Calu3 (cell line): ENCODE results near the gene SRP68. TPM values are rescaled to one million over a fixed set of nuclear protein-coding genes. Genes with fewer than 3 reads are reported as not detected.
A peak's percentile ranks its signal among the peaks of the same experiment; 100 is the strongest.
"Not testable (repeated sequence)": the region's sequence is repeated elsewhere in the genome, so short reads cannot be mapped to it uniquely, and the experiment has no call there.

ENCODE experiments used
- BruUV-seq: library from RNA; stranded (reverse); fragments of 400-500 nt; replicated peaks from 2 replicates; lab custom pipeline; 2021; lab: Mats Ljungman, UMichigan
- CTCF ChIA-PET: fragments of 300-600 bp; sonication (Branson Sonifier 250); formaldehyde crosslinking; loops from one replicate; lab custom pipeline; 2022; ENCODE audit warnings: antibody characterized with exemption; lab: Charles Lee
- DNase-seq: peaks from one replicate; pipeline ENCODE4 v3.0.0; 2022
- H3K27ac Mint-ChIP-seq: one replicate; pipeline ENCODE4 v1.8.0; 2022; ENCODE audit warnings: mixed read lengths; ENCODE audit not compliant: unreplicated experiment
- H3K27me3 Mint-ChIP-seq: one replicate; pipeline ENCODE4 v1.8.0; 2022; ENCODE audit warnings: mixed read lengths; ENCODE audit not compliant: unreplicated experiment
- H3K36me3 Mint-ChIP-seq: one replicate; pipeline ENCODE4 v1.8.0; 2022; ENCODE audit warnings: mild to moderate bottlenecking, moderate library complexity, mixed read lengths; ENCODE audit not compliant: insufficient read depth, unreplicated experiment
- H3K4me1 Mint-ChIP-seq: one replicate; pipeline ENCODE4 v1.8.0; 2022; ENCODE audit warnings: mild to moderate bottlenecking, low read depth, mixed read lengths; ENCODE audit not compliant: unreplicated experiment
- H3K4me3 Mint-ChIP-seq: one replicate; pipeline ENCODE4 v1.8.0; 2022; ENCODE audit warnings: mild to moderate bottlenecking, low read depth, moderate library complexity, mixed read lengths; ENCODE audit not compliant: unreplicated experiment
- H3K9me3 Mint-ChIP-seq: one replicate; pipeline ENCODE4 v1.8.0; 2022; ENCODE audit warnings: low read depth, mixed read lengths; ENCODE audit not compliant: unreplicated experiment
- intact Hi-C: fragments of 100-400 bp; cut with micrococcal nuclease; formaldehyde crosslinking; loops from one replicate; pipeline ENCODE4 v1.10.0; 2022; ENCODE audit not compliant: unreplicated experiment
- total RNA-seq: library from RNA; stranded (reverse); gene quantifications from 2 replicates; pipeline ENCODE4 v1.2.3, GENCODE V29; 2022
- TF ChIP-seq, protein P1 (sequence below): fragments of 200-600 bp; IDR thresholded peaks from one replicate; pipeline ENCODE4 v1.8.0; 2022; ENCODE audit warnings: antibody characterized with exemption; ENCODE audit not compliant: unreplicated experiment

Gene SRP68
- total RNA-seq, 1 experiment from 2014 or later = 80.7 TPM

DNA sequence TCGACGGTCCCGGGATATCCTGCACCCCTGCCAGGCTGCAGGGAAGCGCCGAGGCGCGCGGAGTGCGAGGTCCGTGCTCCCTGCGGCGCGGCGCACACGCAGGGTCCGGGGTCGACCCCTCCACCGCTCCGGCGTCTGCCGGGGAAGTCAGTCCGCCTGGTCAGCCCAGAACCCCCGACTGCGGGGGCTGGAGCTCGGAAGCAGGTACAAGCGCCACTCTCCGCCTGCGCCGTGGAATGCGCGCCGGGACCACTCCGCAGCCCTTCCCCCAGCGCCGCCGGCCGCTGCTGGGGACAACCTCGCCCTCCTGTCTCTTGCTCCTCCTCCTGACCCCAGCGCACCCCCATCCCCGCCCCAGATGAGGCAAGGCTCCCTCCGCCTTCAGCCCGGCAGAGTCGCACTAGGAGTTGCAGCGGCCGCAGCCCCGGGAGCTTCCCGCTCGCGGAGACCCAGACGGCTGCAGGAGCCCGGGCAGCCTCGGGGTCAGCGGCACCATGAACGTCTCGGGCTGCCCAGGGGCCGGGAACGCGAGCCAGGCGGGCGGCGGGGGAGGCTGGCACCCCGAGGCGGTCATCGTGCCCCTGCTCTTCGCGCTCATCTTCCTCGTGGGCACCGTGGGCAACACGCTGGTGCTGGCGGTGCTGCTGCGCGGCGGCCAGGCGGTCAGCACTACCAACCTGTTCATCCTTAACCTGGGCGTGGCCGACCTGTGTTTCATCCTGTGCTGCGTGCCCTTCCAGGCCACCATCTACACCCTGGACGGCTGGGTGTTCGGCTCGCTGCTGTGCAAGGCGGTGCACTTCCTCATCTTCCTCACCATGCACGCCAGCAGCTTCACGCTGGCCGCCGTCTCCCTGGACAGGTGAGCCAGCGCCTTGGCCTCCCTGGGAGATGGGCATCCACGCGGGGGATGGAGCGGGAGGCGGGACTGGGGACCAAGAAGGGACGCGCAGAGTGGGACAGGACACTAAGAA lies 2.4 kb upstream of the SRP68 start, which contains the start of gene GALR2:
Gene GALR2 (plus strand): TSS at position 392 of the 974 bp plus-strand sequence. CDS start 103 bp downstream, at position 495.
- peak within 1 kb of the TSS; percentile 64 for H3K4me3 Mint-ChIP-seq
- H3K4me1 Mint-ChIP-seq = peaks cover 11% of the 10 kb centered on the region
- CTCF ChIA-PET = interaction anchor here (0.5 kb wide), 1 partner anchor 33 kb away, joined by 4 read pairs; no protein-coding TSS in a partner anchor
- H3K27ac Mint-ChIP-seq = no peak within 1 kb of the TSS
- TF ChIP-seq, protein P1, sequence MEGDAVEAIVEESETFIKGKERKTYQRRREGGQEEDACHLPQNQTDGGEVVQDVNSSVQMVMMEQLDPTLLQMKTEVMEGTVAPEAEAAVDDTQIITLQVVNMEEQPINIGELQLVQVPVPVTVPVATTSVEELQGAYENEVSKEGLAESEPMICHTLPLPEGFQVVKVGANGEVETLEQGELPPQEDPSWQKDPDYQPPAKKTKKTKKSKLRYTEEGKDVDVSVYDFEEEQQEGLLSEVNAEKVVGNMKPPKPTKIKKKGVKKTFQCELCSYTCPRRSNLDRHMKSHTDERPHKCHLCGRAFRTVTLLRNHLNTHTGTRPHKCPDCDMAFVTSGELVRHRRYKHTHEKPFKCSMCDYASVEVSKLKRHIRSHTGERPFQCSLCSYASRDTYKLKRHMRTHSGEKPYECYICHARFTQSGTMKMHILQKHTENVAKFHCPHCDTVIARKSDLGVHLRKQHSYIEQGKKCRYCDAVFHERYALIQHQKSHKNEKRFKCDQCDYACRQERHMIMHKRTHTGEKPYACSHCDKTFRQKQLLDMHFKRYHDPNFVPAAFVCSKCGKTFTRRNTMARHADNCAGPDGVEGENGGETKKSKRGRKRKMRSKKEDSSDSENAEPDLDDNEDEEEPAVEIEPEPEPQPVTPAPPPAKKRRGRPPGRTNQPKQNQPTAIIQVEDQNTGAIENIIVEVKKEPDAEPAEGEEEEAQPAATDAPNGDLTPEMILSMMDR = no peak
- intact Hi-C loops = loop anchor here (5.0 kb wide), 1 partner anchor 47 kb away; the partner anchor contains the start of gene EVPL
- peaks cover 55% of the 10 kb centered on the region for H3K27me3 Mint-ChIP-seq
- no peak for DNase-seq
- no peaks in the 10 kb centered on the region for H3K9me3 Mint-ChIP-seq
- H3K36me3 Mint-ChIP-seq = peaks cover 48% of the 10 kb centered on the region
- no TSS peak for BruUV-seq

DNA sequence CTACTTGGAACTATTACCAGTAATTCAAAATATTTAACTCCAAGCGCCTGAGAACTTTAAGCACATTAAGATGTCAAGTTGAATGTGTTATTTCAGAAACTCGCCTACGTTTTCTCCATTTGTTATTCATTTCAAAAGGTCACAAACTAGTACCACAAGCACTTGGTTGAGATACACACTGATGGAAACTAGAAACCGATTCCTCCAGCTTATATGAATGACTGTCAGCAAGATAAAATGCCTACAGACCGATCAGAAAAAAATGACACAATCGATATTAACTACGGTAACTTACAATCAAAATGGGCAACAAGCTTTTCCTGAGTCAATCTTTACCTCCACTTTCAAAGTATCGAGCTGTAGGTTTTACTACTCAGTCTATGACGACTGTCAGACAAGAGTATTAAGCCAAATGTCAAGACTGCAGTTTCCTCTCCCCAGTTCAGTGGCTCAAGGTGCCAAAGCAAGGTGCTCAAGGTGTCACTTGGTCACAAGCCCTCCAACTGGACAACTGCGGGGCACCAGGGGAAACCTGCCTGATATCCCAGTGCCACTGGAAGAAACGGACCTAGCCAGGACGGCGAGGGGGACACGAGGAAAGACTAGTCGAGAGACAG lies 678 bp downstream of the SRP68 start:
- no peaks in the 10 kb centered on the region for H3K9me3 Mint-ChIP-seq
- H3K4me3 Mint-ChIP-seq = peak overlapping the region; percentile 87
- CTCF ChIA-PET = interaction anchor here (0.6 to 1.4 kb wide), 2 partner anchors 57 to 168 kb away, joined by 3 to 4 read pairs; no protein-coding TSS in a partner anchor
- BruUV-seq = TSS peak; percentile 67
- no peak for DNase-seq
- peak overlapping the region; percentile 73 for H3K27ac Mint-ChIP-seq
- peaks cover 11% of the 10 kb centered on the region for H3K4me1 Mint-ChIP-seq
- peaks cover 25% of the 10 kb centered on the region for H3K27me3 Mint-ChIP-seq
- peaks cover 49% of the 10 kb centered on the region for H3K36me3 Mint-ChIP-seq
- TF ChIP-seq, protein P1 = no peak
- intact Hi-C loops = loop anchor here (5.0 kb wide), 1 partner anchor 44 kb away; the partner anchor contains the start of gene EVPL

DNA sequence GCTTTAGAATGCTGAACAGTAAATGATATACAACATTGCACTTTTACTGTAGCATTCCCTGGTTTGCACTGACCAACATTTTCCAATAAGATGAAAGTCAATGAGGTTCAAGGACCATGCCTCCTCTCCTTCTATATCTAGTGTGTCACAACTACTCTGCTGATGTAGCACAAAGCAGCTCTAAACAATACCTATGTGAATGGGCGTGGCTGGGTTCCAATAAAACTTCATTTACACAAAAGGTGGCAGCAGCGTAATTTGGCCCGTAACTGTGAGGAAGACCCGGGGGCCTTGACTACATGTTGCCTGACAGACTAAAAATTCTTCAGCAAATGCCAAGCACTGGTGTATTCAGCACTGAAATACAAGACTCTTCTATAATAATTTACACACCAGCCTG lies 6.5 kb downstream of the SRP68 start:
- no peak for DNase-seq
- no TSS peak for BruUV-seq
- Mint-ChIP-seq H3K36me3 (peaks cover 80% of the 10 kb centered on the region), H3K9me3 (no peaks in the 10 kb centered on the region), H3K4me3 (no peak overlapping the region), H3K4me1 (no peaks in the 10 kb centered on the region), H3K27ac (no peak overlapping the region), H3K27me3 (no peaks in the 10 kb centered on the region)
- CTCF ChIA-PET = interaction anchor here (0.7 kb wide), 1 partner anchor 9 kb away, joined by 3 read pairs; no protein-coding TSS in a partner anchor
- TF ChIP-seq, protein P1 = no peak
- intact Hi-C loops = no loop called here

DNA sequence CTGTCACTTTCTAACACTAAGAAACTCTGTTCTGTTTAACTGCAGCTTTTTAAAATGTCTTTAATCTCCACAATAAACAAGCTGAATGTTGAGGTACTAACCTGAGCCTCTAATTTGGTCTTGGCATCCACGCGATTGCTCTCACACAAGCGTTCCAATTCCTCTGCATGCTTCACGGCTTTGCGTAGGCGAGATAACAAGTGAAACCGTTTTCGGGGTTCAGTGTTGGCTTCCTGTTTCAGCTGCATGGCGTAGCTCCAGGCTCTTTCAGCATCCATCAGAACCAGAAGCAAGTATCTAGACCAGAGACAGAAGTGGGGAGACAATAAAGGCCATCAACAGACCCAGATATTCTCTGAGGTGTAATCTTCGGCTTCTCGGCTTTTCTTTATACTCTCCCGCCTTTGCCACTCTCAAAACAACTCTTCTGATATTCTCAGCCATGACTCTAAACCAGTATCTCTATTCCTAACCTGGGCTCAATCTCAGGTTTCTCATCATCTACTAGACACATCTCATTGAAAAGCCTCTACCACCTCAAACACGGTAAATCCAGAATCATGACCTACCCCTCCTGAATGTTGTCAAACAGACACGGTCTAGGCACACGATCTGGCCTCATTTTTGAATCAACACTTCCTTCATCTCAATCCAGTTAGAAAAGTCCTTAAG lies 8.3 kb downstream of the SRP68 start:
- no TSS peak for BruUV-seq
- TF ChIP-seq, protein P1 = no peak
- Mint-ChIP-seq H3K4me3 (no peak overlapping the region), H3K27me3 (no peaks in the 10 kb centered on the region), H3K4me1 (no peaks in the 10 kb centered on the region), H3K36me3 (peaks cover 89% of the 10 kb centered on the region), H3K9me3 (no peaks in the 10 kb centered on the region), H3K27ac (no peak overlapping the region)
- no peak for DNase-seq
- intact Hi-C loops = no loop called here
- CTCF ChIA-PET = interaction anchor here (0.6 kb wide), 2 partner anchors 31 to 49 kb away, joined by 3 to 4 read pairs; no protein-coding TSS in a partner anchor

DNA sequence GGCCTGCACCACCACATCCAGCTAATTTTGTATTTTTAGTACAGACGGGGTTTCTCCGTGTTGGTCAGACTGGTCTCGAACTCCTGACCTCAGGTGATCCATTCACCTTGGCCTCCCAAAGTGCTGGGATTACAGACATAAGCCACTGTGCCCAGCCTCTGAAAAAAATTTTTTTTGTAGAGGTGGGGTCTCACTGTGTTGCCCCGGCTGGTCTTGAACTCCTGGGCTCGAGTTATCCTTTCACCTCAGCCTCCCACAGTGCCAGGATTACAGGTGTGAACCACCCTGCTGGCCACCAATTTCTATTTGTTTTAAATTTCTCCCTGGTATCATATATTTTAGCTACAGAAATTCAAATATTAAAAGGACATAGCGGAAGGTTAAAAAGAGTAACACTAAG lies 14.1 kb downstream of the SRP68 start:
- Mint-ChIP-seq H3K4me1 (peaks cover 34% of the 10 kb centered on the region), H3K36me3 (peaks cover 89% of the 10 kb centered on the region)
- CTCF ChIA-PET = interaction anchor here (0.6 to 1.9 kb wide), 2 partner anchors 44 to 83 kb away, joined by 4 to 12 read pairs; partner anchors contain the start of gene FOXJ1
- BruUV-seq, H3K27me3 Mint-ChIP-seq, H3K27ac Mint-ChIP-seq, H3K4me3 Mint-ChIP-seq, H3K9me3 Mint-ChIP-seq, DNase-seq, intact Hi-C loops: not testable (repeated sequence)
